Fibroblast of pulmonary artery (primary cell): ENCODE measurements around the gene FA2H.
"Not testable (repeated sequence)": the region's sequence is repeated elsewhere in the genome, so short reads cannot be mapped to it uniquely, and the experiment has no call there.

ENCODE experiments used
- DNase-seq: peaks from one replicate; pipeline ENCODE4 v3.0.0-alpha.2; 2010; ENCODE audit warnings: low read depth
- H3K4me3 ChIP-seq: replicated peaks from 2 replicates; pipeline ENCODE4 v1.5.1; 2011; ENCODE audit warnings: low read depth, mild to moderate bottlenecking, control low read depth, low read length, moderate library complexity
- CTCF ChIP-seq: IDR thresholded peaks from 2 replicates; pipeline ENCODE4 v1.5.1; 2011; ENCODE audit warnings: mild to moderate bottlenecking, control low read depth, low read length, inconsistent platforms; ENCODE audit errors: missing control alignments

Gene FA2H

DNA sequence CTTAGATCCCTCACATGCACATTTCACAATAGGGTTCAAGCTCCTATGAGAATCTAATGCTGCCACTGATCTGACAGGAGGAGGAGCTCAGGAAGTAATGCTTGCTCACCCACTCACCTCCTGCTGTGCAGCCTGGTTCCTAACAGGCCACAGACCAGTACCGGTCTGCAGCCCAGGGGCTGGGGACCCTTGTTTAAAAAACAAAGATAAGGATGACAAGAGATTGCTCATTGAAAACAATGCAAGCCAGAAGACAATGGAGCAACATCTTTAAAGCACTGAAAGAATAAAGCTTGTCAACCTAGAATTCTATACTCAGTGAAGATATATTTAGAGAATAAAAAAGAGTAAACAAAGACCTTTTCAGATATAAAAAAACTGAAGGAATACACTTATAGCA, 22.8 kb upstream of the FA2H start:
- TF ChIP-seq CTCF, result no peak
- DNase-seq, result no peak
- H3K4me3 ChIP-seq, result no peak overlapping the region

DNA sequence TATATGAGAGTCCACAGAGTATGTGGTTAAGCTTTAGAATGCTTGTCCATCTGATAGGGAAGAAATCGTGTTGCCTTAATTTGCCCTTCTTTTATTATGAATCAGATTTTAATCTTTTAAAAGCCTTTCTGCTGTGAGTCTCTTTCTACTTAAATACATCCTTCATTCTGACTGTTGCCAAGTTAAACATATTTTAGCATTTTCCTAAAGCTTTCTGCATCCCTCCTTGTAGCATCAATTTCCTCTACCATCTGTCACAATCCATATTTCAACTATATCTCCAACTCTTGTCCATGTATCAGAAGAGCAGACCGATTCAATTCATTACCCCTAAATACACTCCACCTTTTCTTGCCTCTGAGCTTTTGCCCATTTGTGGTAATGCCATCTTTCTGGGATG, 20.5 kb upstream of the FA2H start:
- DNase-seq, result no peak

DNA sequence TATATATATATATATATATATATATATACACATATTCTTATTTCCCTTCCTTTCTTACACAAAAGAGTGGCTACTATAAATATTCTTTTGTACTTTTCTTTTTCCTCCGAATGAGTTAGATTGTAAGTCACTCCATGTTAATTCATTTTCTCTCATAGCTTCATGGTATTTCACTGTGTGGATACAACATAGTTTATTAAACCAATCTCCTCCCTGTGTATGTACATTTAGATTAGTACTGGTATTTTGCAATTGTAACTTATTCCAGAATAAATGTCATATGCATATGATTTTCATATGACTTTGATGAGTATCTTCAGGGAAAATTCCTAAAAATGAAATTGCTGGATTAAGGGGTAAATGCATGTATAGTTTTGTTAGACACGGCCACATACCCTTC, 20.0 kb upstream of the FA2H start:
- TF ChIP-seq CTCF, result no peak
- DNase-seq, result no peak
- no peak overlapping the region for H3K4me3 ChIP-seq

More for the DNA sequence above, 20.5 kb upstream of the FA2H start:
- no peak overlapping the region for H3K4me3 ChIP-seq
- no peak for TF ChIP-seq CTCF

GRCh38 chr16:74793571-74793970, 19.0 kb upstream of the FA2H start:
- no peak for TF ChIP-seq CTCF
- no peak for DNase-seq
- H3K4me3 ChIP-seq, result no peak overlapping the region

- H3K4me3 ChIP-seq, result no peak overlapping the region
- DNase-seq, result no peak
- no peak for TF ChIP-seq CTCF
These were observed 17.6 kb upstream of the FA2H start for GRCh38 chr16:74792225-74792624.

DNA sequence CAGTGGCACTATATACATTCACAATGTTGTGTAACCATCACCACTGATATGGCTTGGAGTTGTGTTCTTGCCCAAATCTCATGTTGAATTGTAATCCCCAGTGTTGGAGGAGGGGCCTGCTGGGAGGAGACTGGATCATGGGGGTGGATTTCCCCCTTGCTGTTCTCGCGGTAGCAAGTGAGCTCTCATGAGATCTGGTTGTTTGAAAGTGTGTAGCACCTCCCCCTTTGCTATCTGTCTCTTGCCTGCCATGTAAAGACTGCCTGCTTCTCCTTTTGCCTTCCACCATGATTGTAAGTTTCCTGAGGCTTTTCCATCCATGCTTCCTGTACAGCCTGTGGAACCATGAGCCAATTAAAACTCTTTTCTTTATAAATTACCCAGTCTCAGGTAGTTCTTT, 17.1 kb upstream of the FA2H start:
- H3K4me3 ChIP-seq, DNase-seq: not testable (repeated sequence)

GRCh38 chr16:74788108-74788507, 13.5 kb upstream of the FA2H start:
- no peak for TF ChIP-seq CTCF
- H3K4me3 ChIP-seq, result no peak overlapping the region
- DNase-seq, result no peak

DNA sequence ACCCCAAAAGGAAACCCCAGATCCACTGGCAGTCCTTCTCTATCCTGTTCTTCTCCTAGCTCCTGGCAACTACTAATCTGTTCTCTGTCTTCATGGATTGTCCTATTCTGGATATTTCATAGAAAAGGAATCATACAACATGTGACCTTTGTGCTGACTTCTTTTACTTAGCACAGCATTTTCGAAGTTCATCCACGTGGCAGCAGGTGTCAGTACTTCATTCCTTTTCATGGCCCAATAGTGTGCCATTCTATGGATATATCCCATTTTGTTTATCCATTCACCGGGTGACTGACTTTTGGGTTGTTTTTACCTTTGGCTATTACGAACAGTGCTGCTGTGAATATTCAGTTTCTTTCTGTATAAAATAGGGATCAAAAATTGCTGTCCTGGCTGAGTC, 10.4 kb upstream of the FA2H start:
- no peak for DNase-seq
- H3K4me3 ChIP-seq, result no peak overlapping the region
- TF ChIP-seq CTCF, result no peak
